ENCODE measurements around the gene DAPK1. TPM values are rescaled to one million over a fixed set of nuclear protein-coding genes. Genes with fewer than 3 reads are reported as not detected.

DAPK1 gene
- polyA plus RNA-seq, 1 experiment, result 0.12 TPM

- no peak overlapping the region for H3K4me3 ChIP-seq (ENCODE audit: low read depth, low read length)
Observed at GRCh38 chr9:87533271-87533670, 35.6 kb downstream of the DAPK1 start.

DNA sequence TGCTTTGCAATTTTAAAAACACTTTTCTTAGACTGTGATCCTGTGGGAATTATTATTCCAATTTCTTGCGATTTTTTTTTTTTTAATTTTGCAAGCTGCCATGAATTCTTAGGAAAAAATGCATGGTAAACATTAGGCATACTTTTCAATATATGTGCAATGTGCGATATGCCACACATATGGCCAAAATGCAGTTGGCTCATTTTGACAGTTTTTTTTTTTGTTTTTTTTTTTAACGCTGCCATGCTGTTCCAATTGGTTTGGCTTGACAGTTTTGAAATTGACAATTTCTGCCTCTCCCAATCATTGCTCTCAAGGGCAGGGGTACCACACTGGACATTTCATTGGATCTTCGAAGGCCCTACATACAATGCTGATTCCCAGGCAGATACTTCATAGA lies 36.4 kb downstream of the DAPK1 start:
- H3K4me3 ChIP-seq (ENCODE audit: low read depth, low read length), result no peak overlapping the region
- CTCF ChIA-PET, result no interaction called here
- POLR2A ChIA-PET, result no interaction called here

More at GRCh38 chr9:87533271-87533670, 35.6 kb downstream of the DAPK1 start:
- DNase-seq (ENCODE audit: low read depth, low spot score), result no peak
- no peaks in the 10 kb centered on the region for H3K27me3 ChIP-seq (ENCODE audit: control insufficient read depth, insufficient read depth, low read length)
- POLR2A ChIA-PET, result no interaction called here
- CTCF ChIA-PET, result no interaction called here
- H3K9me3 ChIP-seq (ENCODE audit: control insufficient read depth, insufficient read depth, low read length), result no peaks in the 10 kb centered on the region
- H3K27ac ChIP-seq (ENCODE audit: low read depth, low read length), result no peak overlapping the region
- no peak for TF ChIP-seq CTCF (IDR thresholded peaks at IDR 0.05; ENCODE audit: low read depth, low read length)

DNA sequence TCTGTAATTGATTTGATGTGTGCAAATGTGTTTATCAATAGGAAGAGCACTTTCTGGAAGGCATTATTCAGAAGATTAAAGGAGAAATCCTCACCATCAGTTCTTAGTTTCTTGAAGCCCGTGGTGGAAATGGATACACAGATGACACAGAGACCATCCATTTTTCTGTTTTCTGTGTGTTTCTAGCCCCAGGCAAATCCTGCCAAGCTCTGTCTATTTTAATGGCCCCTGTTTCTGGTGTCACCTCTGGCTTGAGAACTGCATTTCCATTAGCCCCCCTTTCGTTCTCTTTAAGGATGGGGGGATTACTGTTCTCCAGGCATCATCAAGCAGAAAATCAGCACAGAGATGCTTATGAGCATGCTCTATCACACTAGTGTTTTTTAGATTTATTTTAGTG lies 37.3 kb downstream of the DAPK1 start:
- no peaks in the 10 kb centered on the region for H3K9me3 ChIP-seq (ENCODE audit: control insufficient read depth, insufficient read depth, low read length)
- no peak for DNase-seq (ENCODE audit: low read depth, low spot score)
- no peaks in the 10 kb centered on the region for H3K27me3 ChIP-seq (ENCODE audit: control insufficient read depth, insufficient read depth, low read length)
- TF ChIP-seq CTCF (IDR thresholded peaks at IDR 0.05; ENCODE audit: low read depth, low read length), result no peak
- H3K27ac ChIP-seq (ENCODE audit: low read depth, low read length), result no peak overlapping the region
- no peak overlapping the region for H3K4me3 ChIP-seq (ENCODE audit: low read depth, low read length)
- ChIA-PET POLR2A (no interaction called here), CTCF (no interaction called here)

More for the DNA sequence above, 36.4 kb downstream of the DAPK1 start:
- H3K27me3 ChIP-seq (ENCODE audit: control insufficient read depth, insufficient read depth, low read length), result no peaks in the 10 kb centered on the region
- DNase-seq (ENCODE audit: low read depth, low spot score), result no peak
- no peaks in the 10 kb centered on the region for H3K9me3 ChIP-seq (ENCODE audit: control insufficient read depth, insufficient read depth, low read length)
- no peak for TF ChIP-seq CTCF (IDR thresholded peaks at IDR 0.05; ENCODE audit: low read depth, low read length)
- H3K27ac ChIP-seq (ENCODE audit: low read depth, low read length), result no peak overlapping the region

GRCh38 chr9:87535817-87536539 lies 38.3 kb downstream of the DAPK1 start:
- TF ChIP-seq CTCF (IDR thresholded peaks at IDR 0.05; ENCODE audit: low read depth, low read length), result no peak
- no peaks in the 10 kb centered on the region for H3K9me3 ChIP-seq (ENCODE audit: control insufficient read depth, insufficient read depth, low read length)
- ChIA-PET POLR2A (no interaction called here), CTCF (no interaction called here)
- H3K27me3 ChIP-seq (ENCODE audit: control insufficient read depth, insufficient read depth, low read length), result no peaks in the 10 kb centered on the region
- no peak overlapping the region for H3K4me3 ChIP-seq (ENCODE audit: low read depth, low read length)
- H3K27ac ChIP-seq (ENCODE audit: low read depth, low read length), result no peak overlapping the region
- no peak for DNase-seq (ENCODE audit: low read depth, low spot score)

- ChIA-PET CTCF (no interaction called here), POLR2A (no interaction called here)
- no peak overlapping the region for H3K27ac ChIP-seq (ENCODE audit: low read depth, low read length)
Observed at GRCh38 chr9:87537625-87538024, 40.0 kb downstream of the DAPK1 start.

More at GRCh38 chr9:87537625-87538024, 40.0 kb downstream of the DAPK1 start:
- Histone ChIP-seq H3K4me3 (ENCODE audit: low read depth, low read length) (no peak overlapping the region), H3K27me3 (ENCODE audit: control insufficient read depth, insufficient read depth, low read length) (no peaks in the 10 kb centered on the region), H3K9me3 (ENCODE audit: control insufficient read depth, insufficient read depth, low read length) (no peaks in the 10 kb centered on the region)
- TF ChIP-seq CTCF (IDR thresholded peaks at IDR 0.05; ENCODE audit: low read depth, low read length), result no peak
- no peak for DNase-seq (ENCODE audit: low read depth, low spot score)

All from AG04450 (cell line).